ENCODE measurements around the gene RBM20. TPM values are rescaled to one million over a fixed set of nuclear protein-coding genes. Genes with fewer than 3 reads are reported as not detected.

Gene RBM20
- total and polyA plus RNA-seq, 2 experiments from 2014 or later = 0.05 to 0.17 TPM

- no peak for DNase-seq (ENCODE audit: low spot score)
- H3K27me3 ChIP-seq (ENCODE audit: insufficient read depth) = peaks cover 29% of the 10 kb centered on the region
- no peak overlapping the region for H3K4me2 ChIP-seq
- peaks cover 33% of the 10 kb centered on the region for H3K4me1 Mint-ChIP-seq
- no peak overlapping the region for H3K4me3 ChIP-seq
- no peak overlapping the region for H3K27ac Mint-ChIP-seq
- no peaks in the 10 kb centered on the region for H3K9me3 Mint-ChIP-seq
- TF ChIP-seq CTCF (conservative IDR thresholded peaks at IDR 0.05; ENCODE audit: low read depth in 2 of 2) (no peak), ZNF462 (CRISPR knock-in tag; IDR thresholded peaks at IDR 0.05) (no peak), EZH2phosphoT487 (IDR thresholded peaks at IDR 0.05; ENCODE audit: unreplicated experiment) (no peak), ETS1 (IDR thresholded peaks at IDR 0.05) (no peak), STAT1 (IDR thresholded peaks at IDR 0.05; ENCODE audit: unreplicated experiment) (no peak), ZNF114 (CRISPR knock-in tag; IDR thresholded peaks at IDR 0.05) (no peak), EZH2 (IDR thresholded peaks at IDR 0.05; ENCODE audit: low read depth, unreplicated experiment) (no peak), CREB1 (CRISPR knock-in tag; IDR thresholded peaks at IDR 0.05; ENCODE audit: low read depth) (no peak), REST (IDR thresholded peaks at IDR 0.05; ENCODE audit: unreplicated experiment) (no peak), JUNB (IDR thresholded peaks at IDR 0.05; ENCODE audit: unreplicated experiment) (no peak)
- no peak overlapping the region for H2AFZ ChIP-seq
- no peak overlapping the region for H3K27ac ChIP-seq (ENCODE audit: low read depth)
- H3K79me2 ChIP-seq (replicated peaks; ENCODE audit: insufficient read depth) = no peaks in the 10 kb centered on the region
- H3K27me3 Mint-ChIP-seq (ENCODE audit: insufficient read depth, low read depth, poor library complexity) = peaks cover 14% of the 10 kb centered on the region
- no peaks in the 10 kb centered on the region for H3F3A ChIP-seq (replicated peaks; ENCODE audit: low read depth)
- H3K9me2 ChIP-seq (ENCODE audit: insufficient read depth) = no peaks in the 10 kb centered on the region
- H3K4me1 ChIP-seq (ENCODE audit: insufficient read depth) = peaks cover 23% of the 10 kb centered on the region
- no peaks in the 10 kb centered on the region for H3K36me3 Mint-ChIP-seq (ENCODE audit: low read depth)
- no peaks in the 10 kb centered on the region for H3K36me3 ChIP-seq (ENCODE audit: insufficient read depth)
- no peak for ATAC-seq
- H4K20me1 ChIP-seq (replicated peaks; ENCODE audit: insufficient read depth) = no peaks in the 10 kb centered on the region
- no peak overlapping the region for H3K4me3 Mint-ChIP-seq
Measured at GRCh38 chr10:110664483-110665420, 20.6 kb downstream of the RBM20 start.

Data from GM23338 (cell line).